Measurements from ENCODE around the gene MRPS21.
"Not testable (repeated sequence)": the region's sequence is repeated elsewhere in the genome, so short reads cannot be mapped to it uniquely, and the experiment has no call there.

The MRPS21 gene

GRCh38 chr1:150288382-150288781 is 5.3 kb upstream of the MRPS21 start:
- no peak for TF ChIP-seq CTCF (IDR thresholded peaks at IDR 0.05; ENCODE audit: low read depth, low read length)
- Histone ChIP-seq H3K4me3 (ENCODE audit: low read depth, low read length) (no peak overlapping the region), H3K36me3 (no peaks in the 10 kb centered on the region), H3K27me3 (no peaks in the 10 kb centered on the region), H3K4me1 (no peaks in the 10 kb centered on the region), H3K9me3 (no peaks in the 10 kb centered on the region)
- DNase-seq = no peak

- TF ChIP-seq CTCF (IDR thresholded peaks at IDR 0.05; ENCODE audit: low read depth, low read length) = no peak
- no peak overlapping the region for H3K4me3 ChIP-seq (ENCODE audit: low read depth, low read length)
- no peak for DNase-seq
- H3K4me1 ChIP-seq = no peaks in the 10 kb centered on the region
- no peaks in the 10 kb centered on the region for H3K27me3 ChIP-seq
- no peaks in the 10 kb centered on the region for H3K9me3 ChIP-seq
- no peaks in the 10 kb centered on the region for H3K36me3 ChIP-seq
Observed at GRCh38 chr1:150288822-150289221, 4.8 kb upstream of the MRPS21 start.

- no peak for TF ChIP-seq CTCF (IDR thresholded peaks at IDR 0.05; ENCODE audit: low read depth, low read length)
- Histone ChIP-seq H3K9me3 (no peaks in the 10 kb centered on the region), H3K27me3 (no peaks in the 10 kb centered on the region), H3K4me1 (no peaks in the 10 kb centered on the region), H3K36me3 (peaks cover 40% of the 10 kb centered on the region), H3K4me3 (ENCODE audit: low read depth, low read length) (no peak overlapping the region)
- no peak for DNase-seq
Observed at GRCh38 chr1:150295476-150295875, 1.8 kb downstream of the MRPS21 start.

- DNase-seq = no peak
- peaks cover 58% of the 10 kb centered on the region for H3K36me3 ChIP-seq
- H3K27me3 ChIP-seq = no peaks in the 10 kb centered on the region
- no peak for TF ChIP-seq CTCF (IDR thresholded peaks at IDR 0.05; ENCODE audit: low read depth, low read length)
- H3K4me1 ChIP-seq = no peaks in the 10 kb centered on the region
- no peaks in the 10 kb centered on the region for H3K9me3 ChIP-seq
- H3K4me3 ChIP-seq (ENCODE audit: low read depth, low read length) = no peak overlapping the region
Observed at GRCh38 chr1:150299716-150300115, 6.1 kb downstream of the MRPS21 start.

GRCh38 chr1:150302338-150302737 is 8.7 kb downstream of the MRPS21 start:
- no peaks in the 10 kb centered on the region for H3K27me3 ChIP-seq
- TF ChIP-seq CTCF (IDR thresholded peaks at IDR 0.05; ENCODE audit: low read depth, low read length) = no peak
- DNase-seq = no peak

GRCh38 chr1:150302902-150303301 is 9.2 kb downstream of the MRPS21 start:
- no peaks in the 10 kb centered on the region for H3K27me3 ChIP-seq
- no peak overlapping the region for H3K4me3 ChIP-seq (ENCODE audit: low read depth, low read length)
- no peak for DNase-seq
- no peaks in the 10 kb centered on the region for H3K4me1 ChIP-seq
- H3K9me3 ChIP-seq = no peaks in the 10 kb centered on the region
- peaks cover 56% of the 10 kb centered on the region for H3K36me3 ChIP-seq
- TF ChIP-seq CTCF (IDR thresholded peaks at IDR 0.05; ENCODE audit: low read depth, low read length) = no peak

More at GRCh38 chr1:150302338-150302737, 8.7 kb downstream of the MRPS21 start:
- no peak overlapping the region for H3K4me3 ChIP-seq (ENCODE audit: low read depth, low read length)
- peaks cover 55% of the 10 kb centered on the region for H3K36me3 ChIP-seq
- H3K9me3 ChIP-seq = no peaks in the 10 kb centered on the region
- H3K4me1 ChIP-seq = no peaks in the 10 kb centered on the region

- not testable (repeated sequence) for H3K27me3 ChIP-seq; H3K9me3 ChIP-seq; H3K4me1 ChIP-seq; DNase-seq; H3K4me3 ChIP-seq (ENCODE audit: low read depth, low read length)
- peaks cover 28% of the 10 kb centered on the region for H3K36me3 ChIP-seq
Observed at GRCh38 chr1:150308585-150308984, 14.9 kb downstream of the MRPS21 start.

Data from BE2C (cell line).